Neural progenitor cell (in vitro differentiated cells): Measurements from ENCODE around the gene SUSD3. TPM values are rescaled to one million over a fixed set of nuclear protein-coding genes. Genes with fewer than 3 reads are reported as not detected.

Source experiments
- DNase-seq: peaks from one replicate; pipeline ENCODE4 v3.0.0-alpha.2; 2016; ENCODE audit warnings: low spot score
- H2AFZ ChIP-seq: fragments of 200-600 bp; sonication (generic); replicated peaks from 2 replicates; pipeline ENCODE4 v1.6.1; 2016; ENCODE audit warnings: antibody characterized with exemption
- H3F3A ChIP-seq: fragments of 200-600 bp; sonication (generic); 2 replicates; pipeline ENCODE4 v1.6.1; 2016; ENCODE audit warnings: antibody characterized with exemption, low read depth
- H3K27ac ChIP-seq: fragments of 200-600 bp; sonication (generic); 2 replicates; pipeline ENCODE4 v1.5.1; 2016; ENCODE audit warnings: mild to moderate bottlenecking
- H3K27me3 ChIP-seq: fragments of 200-600 bp; sonication (generic); 2 replicates; pipeline ENCODE4 v1.6.1; 2016; ENCODE audit warnings: mild to moderate bottlenecking, moderate library complexity
- H3K36me3 ChIP-seq: fragments of 200-600 bp; sonication (generic); 2 replicates; pipeline ENCODE4 v1.5.1; 2016
- H3K4me1 ChIP-seq: fragments of 200-600 bp; sonication (generic); 2 replicates; pipeline ENCODE4 v1.6.1; 2016; ENCODE audit warnings: mixed run types
- H3K4me2 ChIP-seq: fragments of 200-600 bp; sonication (generic); 2 replicates; pipeline ENCODE4 v1.6.1; 2016
- H3K4me3 ChIP-seq: fragments of 200-600 bp; sonication (generic); 2 replicates; pipeline ENCODE4 v1.5.1; 2016
- H3K79me2 ChIP-seq: fragments of 200-600 bp; sonication (generic); 2 replicates; pipeline ENCODE4 v1.6.1; 2016; ENCODE audit warnings: low read depth
- H3K9ac ChIP-seq: fragments of 200-600 bp; sonication (generic); 2 replicates; pipeline ENCODE4 v1.6.1; 2016
- H3K9me3 ChIP-seq: fragments of 200-600 bp; sonication (generic); 2 replicates; pipeline ENCODE4 v1.5.1; 2016; ENCODE audit warnings: low read depth
- H4K20me1 ChIP-seq: fragments of 200-600 bp; sonication (generic); 2 replicates; pipeline ENCODE4 v1.6.1; 2016; ENCODE audit warnings: low read depth
- H3K27ac Mint-ChIP-seq: 3 replicates; pipeline ENCODE4 v1.8.0; 2021; ENCODE audit warnings: mixed read lengths
- H3K27me3 Mint-ChIP-seq: 2 replicates; pipeline ENCODE4 v1.8.0; 2022; ENCODE audit warnings: low read depth, mild to moderate bottlenecking, inconsistent platforms, moderate library complexity, mixed read lengths; ENCODE audit not compliant: insufficient read depth
- H3K36me3 Mint-ChIP-seq: 3 replicates; pipeline ENCODE4 v1.8.0; 2021; ENCODE audit warnings: mixed read lengths
- H3K4me1 Mint-ChIP-seq: 3 replicates; pipeline ENCODE4 v1.8.0; 2021; ENCODE audit warnings: mixed read lengths
- H3K4me3 Mint-ChIP-seq: 3 replicates; pipeline ENCODE4 v1.8.0; 2021; ENCODE audit warnings: mild to moderate bottlenecking, moderate library complexity, mixed read lengths
- H3K9me3 Mint-ChIP-seq: 3 replicates; pipeline ENCODE4 v1.8.0; 2020; ENCODE audit warnings: mixed read lengths
- CTCF ChIP-seq: fragments of 200-600 bp; sonication (generic); IDR thresholded peaks from 2 replicates; pipeline ENCODE4 v1.5.1; 2017; ENCODE audit warnings: antibody characterized with exemption, mild to moderate bottlenecking
- EZH2 ChIP-seq: fragments of 200-600 bp; sonication (generic); IDR thresholded peaks from 2 replicates; pipeline ENCODE4 v1.6.1; 2017; ENCODE audit warnings: antibody characterized with exemption, mild to moderate bottlenecking, moderate library complexity
- EZH2phosphoT487 ChIP-seq: fragments of 200-600 bp; sonication (generic); IDR thresholded peaks from 2 replicates; pipeline ENCODE4 v1.6.1; 2017; ENCODE audit warnings: antibody characterized with exemption
- total RNA-seq: library from RNA; depleted of rRNA; stranded (reverse); fragments of >200 nt; gene quantifications from 2 replicates; pipeline ENCODE4 v1.2.3, GENCODE V29; 2015; ENCODE audit warnings: low replicate concordance

The SUSD3 gene
- total RNA-seq, 1 donor from 2014 or later = not detected

- H3K36me3 Mint-ChIP-seq = no peaks in the 10 kb centered on the region
- H3K27me3 Mint-ChIP-seq = peaks cover 6% of the 10 kb centered on the region
These were observed 27.6 kb upstream of the SUSD3 start for GRCh38 chr9:93030642-93031628.

GRCh38 chr9:93031629-93032430 is 26.7 kb upstream of the SUSD3 start:
- no peak overlapping the region for H3K4me3 Mint-ChIP-seq
- no peaks in the 10 kb centered on the region for H3K36me3 ChIP-seq

More at GRCh38 chr9:93030642-93031628, 27.6 kb upstream of the SUSD3 start:
- no peaks in the 10 kb centered on the region for H3K27me3 ChIP-seq
- no peak overlapping the region for H3K27ac Mint-ChIP-seq
- no peak overlapping the region for H2AFZ ChIP-seq
- H3K36me3 ChIP-seq = no peaks in the 10 kb centered on the region
- H3K4me3 Mint-ChIP-seq = no peak overlapping the region
- H3K9me3 Mint-ChIP-seq = no peaks in the 10 kb centered on the region
- no peaks in the 10 kb centered on the region for H3F3A ChIP-seq
- H4K20me1 ChIP-seq = no peaks in the 10 kb centered on the region
- no peak overlapping the region for H3K27ac ChIP-seq
- H3K4me2 ChIP-seq = no peak overlapping the region
- no peak for TF ChIP-seq EZH2phosphoT487
- TF ChIP-seq CTCF = no peak
- no peak for TF ChIP-seq EZH2
- H3K4me3 ChIP-seq = no peak overlapping the region
- H3K4me1 Mint-ChIP-seq = peaks cover 8% of the 10 kb centered on the region
- DNase-seq = no peak
- H3K79me2 ChIP-seq = no peaks in the 10 kb centered on the region
- no peaks in the 10 kb centered on the region for H3K4me1 ChIP-seq
- no peak overlapping the region for H3K9ac ChIP-seq
- no peaks in the 10 kb centered on the region for H3K9me3 ChIP-seq

GRCh38 chr9:93032545-93032944 is 26.0 kb upstream of the SUSD3 start:
- no peak for DNase-seq
- Mint-ChIP-seq H3K27ac (no peak overlapping the region), H3K36me3 (no peaks in the 10 kb centered on the region), H3K4me3 (no peak overlapping the region), H3K9me3 (no peaks in the 10 kb centered on the region), H3K4me1 (peaks cover 11% of the 10 kb centered on the region), H3K27me3 (peaks cover 8% of the 10 kb centered on the region)
- H3K4me1 ChIP-seq = no peaks in the 10 kb centered on the region
- H4K20me1 ChIP-seq = no peaks in the 10 kb centered on the region
- no peaks in the 10 kb centered on the region for H3K9me3 ChIP-seq
- no peak overlapping the region for H2AFZ ChIP-seq
- H3K4me3 ChIP-seq = no peak overlapping the region
- H3F3A ChIP-seq = no peaks in the 10 kb centered on the region
- no peaks in the 10 kb centered on the region for H3K79me2 ChIP-seq
- H3K36me3 ChIP-seq = no peaks in the 10 kb centered on the region
- H3K27me3 ChIP-seq = no peaks in the 10 kb centered on the region
- H3K9ac ChIP-seq = no peak overlapping the region
- H3K4me2 ChIP-seq = no peak overlapping the region
- H3K27ac ChIP-seq = no peak overlapping the region
- no peak for TF ChIP-seq EZH2
- TF ChIP-seq EZH2phosphoT487 = no peak
- TF ChIP-seq CTCF = no peak

More at GRCh38 chr9:93031629-93032430, 26.7 kb upstream of the SUSD3 start:
- H3K79me2 ChIP-seq = no peaks in the 10 kb centered on the region
- H3F3A ChIP-seq = no peaks in the 10 kb centered on the region
- no peak overlapping the region for H3K4me2 ChIP-seq
- H3K4me1 Mint-ChIP-seq = peaks cover 8% of the 10 kb centered on the region
- H3K9me3 ChIP-seq = no peaks in the 10 kb centered on the region
- H3K27me3 ChIP-seq = no peaks in the 10 kb centered on the region
- peaks cover 8% of the 10 kb centered on the region for H3K27me3 Mint-ChIP-seq
- no peaks in the 10 kb centered on the region for H3K9me3 Mint-ChIP-seq
- no peak overlapping the region for H3K27ac ChIP-seq
- no peak for TF ChIP-seq EZH2phosphoT487
- no peak for TF ChIP-seq EZH2
- no peak for TF ChIP-seq CTCF
- no peak overlapping the region for H3K4me3 ChIP-seq
- no peak overlapping the region for H2AFZ ChIP-seq
- no peak overlapping the region for H3K27ac Mint-ChIP-seq
- no peaks in the 10 kb centered on the region for H3K36me3 Mint-ChIP-seq
- DNase-seq = no peak
- H4K20me1 ChIP-seq = no peaks in the 10 kb centered on the region
- H3K9ac ChIP-seq = no peak overlapping the region
- H3K4me1 ChIP-seq = no peaks in the 10 kb centered on the region
